Measurements from ENCODE around the gene MACROD2. TPM values are rescaled to one million over a fixed set of nuclear protein-coding genes. Genes with fewer than 3 reads are reported as not detected.

MACROD2 gene
- polyA plus RNA-seq, 1 donor (not counting 4 experiments of a cell fraction or from before 2014, with no cell fraction given): 0.71 TPM

DNA sequence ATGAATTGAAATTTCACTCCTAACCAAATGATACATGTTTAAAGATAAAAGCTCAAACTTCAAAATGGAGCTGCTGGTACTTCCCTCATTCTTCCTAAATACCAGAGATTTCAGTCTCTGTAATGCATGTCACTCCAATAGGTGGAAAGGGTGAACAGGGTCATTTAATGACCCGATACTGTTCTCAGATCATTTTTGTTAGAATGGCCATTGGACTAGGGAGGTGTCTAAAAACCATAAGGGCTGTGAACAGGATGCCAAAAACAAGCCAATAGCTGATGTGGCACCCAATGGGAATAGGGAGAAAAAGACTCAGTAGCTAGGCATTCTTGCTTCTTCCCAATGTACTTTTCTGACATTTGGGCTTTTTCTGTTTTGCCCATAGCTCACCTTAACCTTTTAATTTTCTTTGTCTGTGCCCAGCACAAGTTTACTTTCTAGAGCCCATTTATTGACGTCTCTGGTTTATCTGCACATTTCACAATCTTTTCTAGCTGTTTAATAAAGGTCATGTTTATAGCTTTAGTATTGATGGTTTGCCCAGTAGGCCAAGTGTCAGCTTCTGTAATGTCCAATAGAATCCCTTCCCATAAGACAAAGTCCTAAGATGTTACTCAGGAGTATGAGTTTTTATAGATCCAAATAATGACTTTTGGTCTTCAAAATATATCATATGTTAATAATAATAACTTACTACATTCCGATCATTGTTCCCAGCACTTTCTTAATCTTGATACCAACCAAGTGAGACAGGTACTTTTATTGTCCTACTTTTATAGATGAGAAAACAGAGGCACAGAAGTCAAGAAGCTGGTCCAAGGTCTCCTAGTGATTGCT is 366.4 kb downstream of the MACROD2 start:
- Histone ChIP-seq H3K4me3 (ENCODE audit: control insufficient read depth in 2 of 3, extremely low read depth in 1 of 3, insufficient read depth in 2 of 3, low read depth in 1 of 3, low read length in 3 of 3) (no peak overlapping the region), H3K9ac (ENCODE audit: control insufficient read depth, extremely low read depth, insufficient read depth, low read length) (no peak overlapping the region), H3K27me3 (ENCODE audit: control insufficient read depth, extremely low read depth, insufficient read depth, low read length) (no peaks in the 10 kb centered on the region), H2AFZ (ENCODE audit: control insufficient read depth, low read length) (no peak overlapping the region), H3K79me2 (ENCODE audit: control insufficient read depth, insufficient read depth, low read length) (no peaks in the 10 kb centered on the region), H3K27ac (ENCODE audit: control insufficient read depth, insufficient read depth, low read length) (no peak overlapping the region), H3K4me2 (ENCODE audit: control insufficient read depth, extremely low read depth, insufficient read depth, low read depth, low read length) (no peak overlapping the region), H3K9me1 (ENCODE audit: control insufficient read depth, extremely low read depth, insufficient read depth, low read length) (no peaks in the 10 kb centered on the region), H3K36me3 (ENCODE audit: control insufficient read depth in 2 of 2, extremely low read depth in 1 of 2, insufficient read depth in 2 of 2, low read length in 2 of 2) (no peaks in the 10 kb centered on the region), H3K9me3 (ENCODE audit: control insufficient read depth, low read depth, low read length) (no peaks in the 10 kb centered on the region), H4K20me1 (ENCODE audit: control insufficient read depth, extremely low read depth, insufficient read depth, low read length) (no peaks in the 10 kb centered on the region), H3K4me1 (ENCODE audit: control insufficient read depth, extremely low read depth, insufficient read depth, low read length) (peaks cover 4% of the 10 kb centered on the region)
- TF ChIP-seq, protein P1, sequence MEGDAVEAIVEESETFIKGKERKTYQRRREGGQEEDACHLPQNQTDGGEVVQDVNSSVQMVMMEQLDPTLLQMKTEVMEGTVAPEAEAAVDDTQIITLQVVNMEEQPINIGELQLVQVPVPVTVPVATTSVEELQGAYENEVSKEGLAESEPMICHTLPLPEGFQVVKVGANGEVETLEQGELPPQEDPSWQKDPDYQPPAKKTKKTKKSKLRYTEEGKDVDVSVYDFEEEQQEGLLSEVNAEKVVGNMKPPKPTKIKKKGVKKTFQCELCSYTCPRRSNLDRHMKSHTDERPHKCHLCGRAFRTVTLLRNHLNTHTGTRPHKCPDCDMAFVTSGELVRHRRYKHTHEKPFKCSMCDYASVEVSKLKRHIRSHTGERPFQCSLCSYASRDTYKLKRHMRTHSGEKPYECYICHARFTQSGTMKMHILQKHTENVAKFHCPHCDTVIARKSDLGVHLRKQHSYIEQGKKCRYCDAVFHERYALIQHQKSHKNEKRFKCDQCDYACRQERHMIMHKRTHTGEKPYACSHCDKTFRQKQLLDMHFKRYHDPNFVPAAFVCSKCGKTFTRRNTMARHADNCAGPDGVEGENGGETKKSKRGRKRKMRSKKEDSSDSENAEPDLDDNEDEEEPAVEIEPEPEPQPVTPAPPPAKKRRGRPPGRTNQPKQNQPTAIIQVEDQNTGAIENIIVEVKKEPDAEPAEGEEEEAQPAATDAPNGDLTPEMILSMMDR (optimal IDR thresholded peaks at IDR 0.05 in 1 of 3, IDR thresholded peaks at IDR 0.05 in 1 of 3, conservative IDR thresholded peaks at IDR 0.05 in 1 of 3; ENCODE audit: extremely low read depth in 1 of 3, insufficient read depth in 2 of 3, low read length in 3 of 3): no peak
- TF ChIP-seq EZH2 (IDR thresholded peaks at IDR 0.05; ENCODE audit: low read length): no peak
- FAIRE-seq (no peak), DNase-seq (ENCODE audit: low read depth, low spot score) (no peak)
- dilution Hi-C loops (cut with MboI; ENCODE audit: extremely low pct_ligation_motif_present, low sequenced_read_pairs): no loop called here

- TF ChIP-seq, protein P1 (optimal IDR thresholded peaks at IDR 0.05 in 1 of 3, IDR thresholded peaks at IDR 0.05 in 1 of 3, conservative IDR thresholded peaks at IDR 0.05 in 1 of 3; ENCODE audit: extremely low read depth in 1 of 3, insufficient read depth in 2 of 3, low read length in 3 of 3): no peak
- no peak for TF ChIP-seq EZH2 (IDR thresholded peaks at IDR 0.05; ENCODE audit: low read length)
These were observed 378.9 kb downstream of the MACROD2 start for GRCh38 chr20:14374196-14374595.

More at GRCh38 chr20:14374196-14374595, 378.9 kb downstream of the MACROD2 start:
- H3K9me3 ChIP-seq (ENCODE audit: control insufficient read depth, low read depth, low read length): no peaks in the 10 kb centered on the region
- no peak overlapping the region for H3K27ac ChIP-seq (ENCODE audit: control insufficient read depth, insufficient read depth, low read length)
- H3K36me3 ChIP-seq (ENCODE audit: control insufficient read depth in 2 of 2, extremely low read depth in 1 of 2, insufficient read depth in 2 of 2, low read length in 2 of 2): no peaks in the 10 kb centered on the region
- no peak overlapping the region for H2AFZ ChIP-seq (ENCODE audit: control insufficient read depth, low read length)
- H3K9me1 ChIP-seq (ENCODE audit: control insufficient read depth, extremely low read depth, insufficient read depth, low read length): no peaks in the 10 kb centered on the region
- H4K20me1 ChIP-seq (ENCODE audit: control insufficient read depth, extremely low read depth, insufficient read depth, low read length): no peaks in the 10 kb centered on the region
- H3K4me1 ChIP-seq (ENCODE audit: control insufficient read depth, extremely low read depth, insufficient read depth, low read length): no peaks in the 10 kb centered on the region
- dilution Hi-C loops (cut with MboI; ENCODE audit: extremely low pct_ligation_motif_present, low sequenced_read_pairs): no loop called here
- DNase-seq (ENCODE audit: low read depth, low spot score) (no peak), FAIRE-seq (no peak)
- H3K4me2 ChIP-seq (ENCODE audit: control insufficient read depth, extremely low read depth, insufficient read depth, low read depth, low read length): no peak overlapping the region
- H3K79me2 ChIP-seq (ENCODE audit: control insufficient read depth, insufficient read depth, low read length): no peaks in the 10 kb centered on the region
- no peak overlapping the region for H3K9ac ChIP-seq (ENCODE audit: control insufficient read depth, extremely low read depth, insufficient read depth, low read length)
- no peaks in the 10 kb centered on the region for H3K27me3 ChIP-seq (ENCODE audit: control insufficient read depth, extremely low read depth, insufficient read depth, low read length)
- H3K4me3 ChIP-seq (ENCODE audit: control insufficient read depth in 2 of 3, extremely low read depth in 1 of 3, insufficient read depth in 2 of 3, low read depth in 1 of 3, low read length in 3 of 3): no peak overlapping the region
